Neuronal stem cell (in vitro differentiated cells): Measurements from ENCODE around the gene ACKR4.

Experiments used
- DNase-seq: peaks from one replicate; pipeline ENCODE4 v3.0.0-alpha.2; 2013; ENCODE audit warnings: low spot score
- H2AFZ ChIP-seq: one replicate; pipeline ENCODE4 v1.6.1; 2013; ENCODE audit warnings: mild to moderate bottlenecking, low read length, inconsistent platforms
- H2AK5ac ChIP-seq: 2 replicates; pipeline ENCODE4 v1.6.1; 2013; ENCODE audit warnings: low read depth, mild to moderate bottlenecking, inconsistent platforms, low read length, moderate library complexity, mixed read lengths
- H2BK120ac ChIP-seq: 2 replicates; pipeline ENCODE4 v1.6.1; 2013; ENCODE audit warnings: low read depth, mild to moderate bottlenecking, inconsistent platforms, low read length, moderate library complexity, mixed read lengths
- H2BK12ac ChIP-seq: one replicate; pipeline ENCODE4 v1.6.1; 2013; ENCODE audit warnings: low read length, inconsistent platforms
- H2BK15ac ChIP-seq: 2 replicates; pipeline ENCODE4 v1.6.1; 2013; ENCODE audit warnings: mild to moderate bottlenecking, low read length, inconsistent platforms, mixed read lengths
- H2BK5ac ChIP-seq: one replicate; pipeline ENCODE4 v1.6.1; 2013; ENCODE audit warnings: inconsistent platforms, mild to moderate bottlenecking, low read length, moderate library complexity
- H3K14ac ChIP-seq: one replicate; pipeline ENCODE4 v1.6.1; 2013; ENCODE audit warnings: low read length, inconsistent platforms
- H3K18ac ChIP-seq: 2 replicates; pipeline ENCODE4 v1.6.1; 2013; ENCODE audit warnings: low read length, inconsistent platforms
- H3K23ac ChIP-seq: 2 replicates; pipeline ENCODE4 v1.6.1; 2013; ENCODE audit warnings: low read depth, mild to moderate bottlenecking, mixed read lengths, low read length, inconsistent platforms; ENCODE audit not compliant: poor library complexity
- H3K27ac ChIP-seq: replicated peaks from 3 replicates; pipeline ENCODE4 v1.5.1; 2013; ENCODE audit warnings: low read length, inconsistent platforms
- H3K27me3 ChIP-seq, 3 experiments: 2 replicates each; pipeline ENCODE4 v1.6.1; 2013; ENCODE audit warnings: low read length in 3 of 3, mild to moderate bottlenecking in 2 of 3, inconsistent platforms in 1 of 3, low read depth in 1 of 3, mixed read lengths in 1 of 3, moderate library complexity in 1 of 3; ENCODE audit not compliant: control insufficient read depth in 3 of 3, insufficient read depth in 3 of 3
- H3K36me3 ChIP-seq, 2 donors: replicated peaks in 1 of 2; 2 replicates each; pipeline ENCODE4 v1.6.1; 2013; ENCODE audit warnings: low read length in 2 of 2; ENCODE audit not compliant: control insufficient read depth in 2 of 2, insufficient read depth in 2 of 2
- H3K4ac ChIP-seq: 2 replicates; pipeline ENCODE4 v1.6.1; 2013; ENCODE audit warnings: inconsistent platforms, mild to moderate bottlenecking, low read length, moderate library complexity
- H3K4me1 ChIP-seq, 2 donors: 1 replicate in 1 of 2; 2 replicates in 1 of 2; pipeline ENCODE4 v1.6.1; 2013; ENCODE audit warnings: low read length in 2 of 2, low read depth in 1 of 2; ENCODE audit not compliant: control insufficient read depth in 2 of 2, insufficient read depth in 1 of 2
- H3K4me2 ChIP-seq: one replicate; pipeline ENCODE4 v1.6.1; 2013; ENCODE audit warnings: mild to moderate bottlenecking, low read length, inconsistent platforms; ENCODE audit not compliant: insufficient read depth, poor library complexity, severe bottlenecking
- H3K4me3 ChIP-seq, 2 donors: 2 replicates each; pipeline ENCODE4 v1.5.1; 2013; ENCODE audit warnings: low read length in 2 of 2, mild to moderate bottlenecking in 2 of 2, inconsistent platforms in 1 of 2, moderate library complexity in 1 of 2
- H3K79me1 ChIP-seq: one replicate; pipeline ENCODE4 v1.6.1; 2013; ENCODE audit warnings: low read depth, mild to moderate bottlenecking, inconsistent platforms, low read length, moderate library complexity
- H3K9ac ChIP-seq: one replicate; pipeline ENCODE4 v1.6.1; 2013; ENCODE audit warnings: mild to moderate bottlenecking, low read depth, low read length, inconsistent platforms; ENCODE audit not compliant: poor library complexity
- H3K9me3 ChIP-seq, 2 donors: replicated peaks in 1 of 2; 2 replicates each; pipeline versions ENCODE3 to v1.6.1; 2013; ENCODE audit warnings: low read length in 2 of 2, mild to moderate bottlenecking in 2 of 2, inconsistent platforms in 1 of 2, low read depth in 1 of 2, mixed read lengths in 1 of 2, moderate library complexity in 1 of 2; ENCODE audit not compliant: control insufficient read depth in 2 of 2, insufficient read depth in 1 of 2
- H4K8ac ChIP-seq: one replicate; pipeline ENCODE4 v1.6.1; 2013; ENCODE audit warnings: low read depth, mild to moderate bottlenecking, inconsistent platforms, low read length, moderate library complexity
- H4K91ac ChIP-seq: one replicate; pipeline ENCODE4 v1.6.1; 2013; ENCODE audit warnings: low read length, low read depth, mild to moderate bottlenecking, inconsistent platforms; ENCODE audit not compliant: poor library complexity
- WGBS, 2 donors: extraction: QIAGEN DNeasy Blood & Tissue Kit; methylation state at CpG; one replicate each; pipeline ENCODE4 v1.1.7; 2013; ENCODE audit warnings: missing lambda C conversion rate in 2 of 2, mixed read lengths in 1 of 2; ENCODE audit not compliant: insufficient read length in 2 of 2, insufficient replicate concordance in 1 of 2; ENCODE audit errors: extremely low coverage in 2 of 2; 5-methylcytosine and 5-hydroxymethylcytosine counted together

Gene ACKR4

GRCh38 chr3:132629928-132630327 lies 32.9 kb downstream of the ACKR4 start:
- no peak overlapping the region for H2BK15ac ChIP-seq
- H3K79me1 ChIP-seq = no peaks in the 10 kb centered on the region
- DNase-seq = no peak
- H2AK5ac ChIP-seq = no peak overlapping the region
- H4K91ac ChIP-seq = no peak overlapping the region
- H3K9ac ChIP-seq = no peak overlapping the region
- no peak overlapping the region for H2AFZ ChIP-seq
- H3K4me1 ChIP-seq = no peaks in the 10 kb centered on the region
- H2BK12ac ChIP-seq = no peak overlapping the region
- no peak overlapping the region for H3K4ac ChIP-seq
- H4K8ac ChIP-seq = no peak overlapping the region
- no CpG with 5 or more reads among the region's 1 CpG for WGBS, 2 donors
- no peak overlapping the region for H3K4me2 ChIP-seq
- H3K36me3 ChIP-seq = peaks cover 2 to 53% of the 10 kb centered on the region in 2 donors
- H3K18ac ChIP-seq = no peak overlapping the region
- H3K14ac ChIP-seq = no peak overlapping the region
- H3K4me3 ChIP-seq = no peak overlapping the region
- H2BK120ac ChIP-seq = no peak overlapping the region
- H3K23ac ChIP-seq = no peak overlapping the region
- H2BK5ac ChIP-seq = no peak overlapping the region
- H3K27me3 ChIP-seq = no peaks in the 10 kb centered on the region
- H3K9me3 ChIP-seq = no peaks in the 10 kb centered on the region
- no peak overlapping the region for H3K27ac ChIP-seq

- no peak overlapping the region for H3K23ac ChIP-seq
- no peak overlapping the region for H2BK5ac ChIP-seq
- no peak overlapping the region for H4K91ac ChIP-seq
- H2BK15ac ChIP-seq = no peak overlapping the region
- H2BK12ac ChIP-seq = no peak overlapping the region
- no peaks in the 10 kb centered on the region for H3K27me3 ChIP-seq
- H3K4ac ChIP-seq = no peak overlapping the region
- no peaks in the 10 kb centered on the region for H3K9me3 ChIP-seq
- no peak overlapping the region for H3K4me2 ChIP-seq
- no peak overlapping the region for H3K18ac ChIP-seq
- no CpG with 5 or more reads among the region's 7 CpGs for WGBS, 2 donors
- H2BK120ac ChIP-seq = no peak overlapping the region
- H3K79me1 ChIP-seq = no peaks in the 10 kb centered on the region
- peaks cover 2 to 55% of the 10 kb centered on the region in 2 donors for H3K36me3 ChIP-seq
- DNase-seq = no peak
- no peak overlapping the region for H2AFZ ChIP-seq
- no peak overlapping the region for H4K8ac ChIP-seq
- no peak overlapping the region for H3K27ac ChIP-seq
- no peaks in the 10 kb centered on the region for H3K4me1 ChIP-seq
- no peak overlapping the region for H3K9ac ChIP-seq
- H3K14ac ChIP-seq = no peak overlapping the region
- H3K4me3 ChIP-seq = no peak overlapping the region
- H2AK5ac ChIP-seq = no peak overlapping the region
Observed at GRCh38 chr3:132630612-132631011, 33.5 kb downstream of the ACKR4 start.

- no peak overlapping the region for H2BK5ac ChIP-seq
- no peak overlapping the region for H3K4me2 ChIP-seq
- H2BK15ac ChIP-seq = no peak overlapping the region
- H3K9me3 ChIP-seq = no peaks in the 10 kb centered on the region
- H2AK5ac ChIP-seq = no peak overlapping the region
- H2BK120ac ChIP-seq = no peak overlapping the region
- no peak overlapping the region for H3K18ac ChIP-seq
- H4K8ac ChIP-seq = no peak overlapping the region
- no peak overlapping the region for H4K91ac ChIP-seq
- no peak overlapping the region for H3K23ac ChIP-seq
- H3K27me3 ChIP-seq = no peaks in the 10 kb centered on the region
- no peaks in the 10 kb centered on the region for H3K4me1 ChIP-seq
- no peak overlapping the region for H3K27ac ChIP-seq
- H3K79me1 ChIP-seq = no peaks in the 10 kb centered on the region
- H2AFZ ChIP-seq = no peak overlapping the region
- no peak overlapping the region for H3K14ac ChIP-seq
- H2BK12ac ChIP-seq = no peak overlapping the region
- H3K4ac ChIP-seq = no peak overlapping the region
- no peak overlapping the region for H3K9ac ChIP-seq
- H3K4me3 ChIP-seq = no peak overlapping the region
- DNase-seq = no peak
- H3K36me3 ChIP-seq = peaks cover 3 to 54% of the 10 kb centered on the region in 2 donors
Observed at GRCh38 chr3:132635052-132635451, 38.0 kb downstream of the ACKR4 start.

- no peak overlapping the region for H3K23ac ChIP-seq
- no peak overlapping the region for H4K91ac ChIP-seq
- H2BK15ac ChIP-seq = no peak overlapping the region
- H3K4me3 ChIP-seq = no peak overlapping the region
- H3K79me1 ChIP-seq = no peaks in the 10 kb centered on the region
- H3K9me3 ChIP-seq = no peaks in the 10 kb centered on the region
- no peak overlapping the region for H2BK5ac ChIP-seq
- H3K18ac ChIP-seq = no peak overlapping the region
- no peak overlapping the region for H3K4me2 ChIP-seq
- H3K4me1 ChIP-seq = no peaks in the 10 kb centered on the region
- DNase-seq = no peak
- no peaks in the 10 kb centered on the region for H3K27me3 ChIP-seq
- H3K14ac ChIP-seq = no peak overlapping the region
- no peak overlapping the region for H3K27ac ChIP-seq
- no peak overlapping the region for H2BK120ac ChIP-seq
- H2AFZ ChIP-seq = no peak overlapping the region
- H4K8ac ChIP-seq = no peak overlapping the region
- no peak overlapping the region for H2AK5ac ChIP-seq
- no CpG with 5 or more reads among the region's 1 CpG for WGBS, 2 donors
- no peak overlapping the region for H3K4ac ChIP-seq
- peaks cover 3 to 54% of the 10 kb centered on the region in 2 donors for H3K36me3 ChIP-seq
- H3K9ac ChIP-seq = no peak overlapping the region
- H2BK12ac ChIP-seq = no peak overlapping the region
Observed at GRCh38 chr3:132637590-132637989, 40.5 kb downstream of the ACKR4 start.
